H1 (cell line): Measurements from ENCODE around the gene PREB. TPM values are rescaled to one million over a fixed set of nuclear protein-coding genes. Genes with fewer than 3 reads are reported as not detected.

Experiments
- YY1 ChIP-seq: IDR thresholded peaks from 2 replicates; pipeline ENCODE4 v1.6.1; 2011; ENCODE audit warnings: low read depth, mild to moderate bottlenecking, low read length
- polyA plus RNA-seq, 7 experiments: library from polyadenylated mRNA; depleted of rRNA in 3 of 7; stranded (reverse) in 5 of 7; unstranded in 2 of 7; fragments of >200 nt in 5 of 7; fragments of 200-250 nt in 2 of 7; gene quantifications; 1 replicate in 5 of 7; 2 replicates in 1 of 7; 4 replicates in 1 of 7; pipeline versions ENCODE4 v1.2.1 to v1.2.3, GENCODE V29; 2011 to 2013; ENCODE audit warnings: missing spikeins in 2 of 7, mixed read lengths in 2 of 7
- total RNA-seq: library from RNA; stranded (reverse); fragmentation: NEBNext Ultra II Directional; extraction: Animal tissue kit (Norgen Biotek cat#: 25700); gene quantifications from 2 replicates; pipeline ENCODE4 v1.2.1, GENCODE V29; 2021

The PREB gene
- total and polyA plus RNA-seq, 2 of the 8 experiments (the other 6 are each of a cell fraction or from before 2014, with no cell fraction given), result 54.1 to 72.2 TPM

DNA sequence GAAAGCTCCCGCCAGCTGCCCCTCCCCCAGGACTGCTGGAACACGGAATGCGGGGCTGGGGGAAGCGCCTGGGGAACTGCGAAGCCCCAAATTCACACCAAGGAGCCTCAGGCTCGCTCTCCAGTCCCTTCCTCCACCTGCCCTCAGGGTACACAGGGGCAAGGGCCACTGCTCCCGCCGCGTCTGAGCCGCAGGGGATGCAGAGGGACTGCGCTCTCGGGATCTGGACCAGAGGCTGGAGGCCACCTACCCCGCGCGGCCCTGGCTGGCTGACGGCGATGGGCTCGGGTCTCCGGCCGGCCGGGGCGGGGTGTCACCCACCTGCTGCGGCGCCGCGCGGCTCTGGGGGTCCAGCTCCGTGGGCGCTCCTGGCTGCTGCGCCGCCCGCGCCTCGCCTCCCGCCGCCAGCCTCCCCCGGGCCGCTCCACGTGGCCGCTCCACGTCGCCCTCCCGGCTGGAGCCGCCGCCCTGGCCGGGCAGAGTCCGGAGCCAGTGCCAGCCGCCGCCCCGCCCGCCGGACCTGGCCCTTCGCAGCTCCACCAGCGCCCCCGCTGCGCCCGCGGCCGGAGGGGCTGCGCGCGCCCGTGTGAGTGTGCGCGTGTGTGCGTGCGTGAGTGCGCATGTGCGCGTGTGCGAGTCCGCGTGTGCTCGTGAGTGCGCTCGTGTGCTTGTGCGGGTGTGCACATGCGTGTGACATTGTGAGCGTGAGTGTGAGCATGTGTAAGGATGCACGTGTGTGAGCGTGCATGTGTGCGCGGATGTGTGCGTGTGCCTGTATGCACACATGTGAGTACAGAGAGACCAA lies 15.7 kb downstream of the PREB start, which contains the start of gene CGREF1 (continued):
- TF ChIP-seq YY1, result no peak
- TF ChIP-seq, all 59 proteins: peak for 11
